Measurements from ENCODE around the gene SPR. TPM values are rescaled to one million over a fixed set of nuclear protein-coding genes. Genes with fewer than 3 reads are reported as not detected.

Gene SPR
- total and polyA plus RNA-seq, 2 of the 13 experiments (the other 11 are each of a cell fraction or from before 2014, with no cell fraction given): 34.0 to 96.0 TPM

DNA sequence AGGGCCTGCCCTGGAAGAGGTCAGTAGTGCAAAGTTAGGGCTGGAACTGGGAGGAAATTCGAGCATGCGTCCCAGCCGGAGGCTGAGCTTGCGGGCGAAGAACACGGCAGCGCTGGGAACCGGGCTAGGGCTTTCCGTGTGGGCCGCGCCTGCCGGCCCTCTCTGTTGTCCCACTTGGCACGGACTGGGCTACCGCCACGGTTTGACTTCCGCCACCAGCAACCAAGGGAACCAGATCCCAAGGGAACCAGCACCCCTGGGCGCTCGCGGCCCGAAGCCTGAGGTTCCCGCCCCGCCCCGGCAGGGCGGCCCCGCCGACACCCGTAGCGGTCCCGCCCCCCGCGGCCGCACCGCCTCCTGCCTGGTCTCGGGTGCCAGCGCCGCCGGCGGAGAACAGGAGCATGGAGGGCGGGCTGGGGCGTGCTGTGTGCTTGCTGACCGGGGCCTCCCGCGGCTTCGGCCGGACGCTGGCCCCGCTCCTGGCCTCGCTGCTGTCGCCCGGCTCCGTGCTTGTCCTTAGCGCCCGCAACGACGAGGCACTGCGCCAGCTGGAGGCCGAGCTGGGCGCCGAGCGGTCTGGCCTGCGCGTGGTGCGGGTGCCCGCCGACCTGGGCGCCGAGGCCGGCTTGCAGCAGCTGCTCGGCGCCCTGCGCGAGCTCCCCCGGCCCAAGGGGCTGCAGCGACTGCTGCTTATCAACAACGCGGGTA is at the start of gene SPR (continued):
- no peak for TF ChIP-seq ZNF10 (CRISPR knock-in tag; IDR thresholded peaks at IDR 0.05; ENCODE audit: borderline replicate concordance, low read depth)
- no peak for TF ChIP-seq CHD4 (IDR thresholded peaks at IDR 0.05; ENCODE audit: borderline replicate concordance, low read length)
- TF ChIP-seq, protein P1, sequence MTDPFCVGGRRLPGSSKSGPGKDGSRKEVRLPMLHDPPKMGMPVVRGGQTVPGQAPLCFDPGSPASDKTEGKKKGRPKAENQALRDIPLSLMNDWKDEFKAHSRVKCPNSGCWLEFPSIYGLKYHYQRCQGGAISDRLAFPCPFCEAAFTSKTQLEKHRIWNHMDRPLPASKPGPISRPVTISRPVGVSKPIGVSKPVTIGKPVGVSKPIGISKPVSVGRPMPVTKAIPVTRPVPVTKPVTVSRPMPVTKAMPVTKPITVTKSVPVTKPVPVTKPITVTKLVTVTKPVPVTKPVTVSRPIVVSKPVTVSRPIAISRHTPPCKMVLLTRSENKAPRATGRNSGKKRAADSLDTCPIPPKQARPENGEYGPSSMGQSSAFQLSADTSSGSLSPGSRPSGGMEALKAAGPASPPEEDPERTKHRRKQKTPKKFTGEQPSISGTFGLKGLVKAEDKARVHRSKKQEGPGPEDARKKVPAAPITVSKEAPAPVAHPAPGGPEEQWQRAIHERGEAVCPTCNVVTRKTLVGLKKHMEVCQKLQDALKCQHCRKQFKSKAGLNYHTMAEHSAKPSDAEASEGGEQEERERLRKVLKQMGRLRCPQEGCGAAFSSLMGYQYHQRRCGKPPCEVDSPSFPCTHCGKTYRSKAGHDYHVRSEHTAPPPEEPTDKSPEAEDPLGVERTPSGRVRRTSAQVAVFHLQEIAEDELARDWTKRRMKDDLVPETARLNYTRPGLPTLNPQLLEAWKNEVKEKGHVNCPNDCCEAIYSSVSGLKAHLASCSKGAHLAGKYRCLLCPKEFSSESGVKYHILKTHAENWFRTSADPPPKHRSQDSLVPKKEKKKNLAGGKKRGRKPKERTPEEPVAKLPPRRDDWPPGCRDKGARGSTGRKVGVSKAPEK (CRISPR knock-in tag; IDR thresholded peaks at IDR 0.05; ENCODE audit: borderline replicate concordance): no peak
- TF ChIP-seq TRIM24 (CRISPR knock-in tag; IDR thresholded peaks at IDR 0.05): no peak
- peak; percentile 72 for TF ChIP-seq PHF8 (CRISPR knock-in tag; IDR thresholded peaks at IDR 0.05)
- TF ChIP-seq ZNF484 (CRISPR knock-in tag; IDR thresholded peaks at IDR 0.05; ENCODE audit: borderline replicate concordance, low read depth): no peak; the same call in 1 of the 2 replicates
- TF ChIP-seq ZNF354B (CRISPR knock-in tag; IDR thresholded peaks at IDR 0.05): no peak
- TF ChIP-seq SMARCC2 (IDR thresholded peaks at IDR 0.05): no peak
- no peak for TF ChIP-seq RCOR2 (CRISPR knock-in tag; IDR thresholded peaks at IDR 0.05)
- TF ChIP-seq FOXC1 (CRISPR knock-in tag; IDR thresholded peaks at IDR 0.05; ENCODE audit: borderline replicate concordance): peak; percentile 44; the same call in 1 of the 2 replicates
- no peak for TF ChIP-seq ZNF317 (CRISPR knock-in tag; IDR thresholded peaks at IDR 0.05)
- peak; percentile 89 for TF ChIP-seq SP5 (CRISPR knock-in tag; IDR thresholded peaks at IDR 0.05; ENCODE audit: borderline replicate concordance, low read depth)
- no peak; the same call in 1 of the 2 replicates for TF ChIP-seq SMAD1 (CRISPR knock-in tag; IDR thresholded peaks at IDR 0.05; ENCODE audit: borderline replicate concordance, low read depth)
- no peak for TF ChIP-seq HOXD1 (CRISPR knock-in tag; IDR thresholded peaks at IDR 0.05)
- TF ChIP-seq ZNF83 (CRISPR knock-in tag; IDR thresholded peaks at IDR 0.05; ENCODE audit: borderline replicate concordance): no peak; the same call in 1 of the 2 replicates
- TF ChIP-seq SAP130 (CRISPR knock-in tag; IDR thresholded peaks at IDR 0.05; ENCODE audit: low read depth): peak; percentile 70
- no peak for TF ChIP-seq CSRNP2 (CRISPR knock-in tag; conservative IDR thresholded peaks at IDR 0.05; ENCODE audit: low read depth)
- peak; percentile 41; the same call in 1 of the 2 replicates for TF ChIP-seq ZNF788 (CRISPR knock-in tag; IDR thresholded peaks at IDR 0.05; ENCODE audit: borderline replicate concordance)
- no peak for TF ChIP-seq EZH2 (conservative IDR thresholded peaks at IDR 0.05; ENCODE audit: low read depth, low read length)
- peak; percentile 66 for TF ChIP-seq TAF1 (CRISPR knock-in tag; IDR thresholded peaks at IDR 0.05)
- TF ChIP-seq ZBTB42 (CRISPR knock-in tag; IDR thresholded peaks at IDR 0.05): peak; percentile 24; the same call in 1 of the 2 replicates
- TF ChIP-seq ARNTL (CRISPR knock-in tag; IDR thresholded peaks at IDR 0.05): no peak
- peak; percentile 79 for TF ChIP-seq ZSCAN21 (CRISPR knock-in tag; IDR thresholded peaks at IDR 0.05; ENCODE audit: borderline replicate concordance)
- 0 out of 2 replicates have a peak, but pooled peaks have one; percentile 60 for TF ChIP-seq ZBTB3 (CRISPR knock-in tag; IDR thresholded peaks at IDR 0.05; ENCODE audit: borderline replicate concordance, low read depth)
- TF ChIP-seq ETV6 (CRISPR knock-in tag; conservative IDR thresholded peaks at IDR 0.05): no peak
